CD14-positive monocyte (primary cell): ENCODE results near the gene SMYD3. TPM values are rescaled to one million over a fixed set of nuclear protein-coding genes. Genes with fewer than 3 reads are reported as not detected.

ENCODE experiments used
- DNase-seq, 3 donors: peaks; one replicate each; pipeline ENCODE4 v3.0.0-alpha.2; 2011 to 2022
- H2AFZ ChIP-seq: 2 replicates; pipeline ENCODE4 v1.6.0; 2012; ENCODE audit warnings: mild to moderate bottlenecking, low read depth, low read length, inconsistent platforms; ENCODE audit not compliant: insufficient read depth, poor library complexity, severe bottlenecking
- H3K27ac ChIP-seq, 2 donors: 1 replicate in 1 of 2; 2 replicates in 1 of 2; pipeline ENCODE4 v1.5.1; 2012 to 2013; ENCODE audit warnings: low read length in 2 of 2, control low read depth in 1 of 2, inconsistent platforms in 1 of 2, low read depth in 1 of 2, mild to moderate bottlenecking in 1 of 2
- H3K27me3 ChIP-seq, 2 donors: one replicate each; pipeline versions ENCODE4 v1.6.0 to v1.6.1; 2011 to 2013; ENCODE audit warnings: low read length in 2 of 2; ENCODE audit not compliant: control insufficient read depth in 2 of 2, insufficient read depth in 2 of 2
- H3K36me3 ChIP-seq, 2 donors: replicated peaks in 1 of 2; 1 replicate in 1 of 2; 2 replicates in 1 of 2; pipeline versions ENCODE4 v1.5.1 to v1.6.1; 2012 to 2013; ENCODE audit warnings: low read length in 2 of 2, control low read depth in 1 of 2, inconsistent platforms in 1 of 2, mild to moderate bottlenecking in 1 of 2; ENCODE audit not compliant: insufficient read depth in 2 of 2, control insufficient read depth in 1 of 2
- H3K4me1 ChIP-seq, 2 donors: 1 replicate in 1 of 2; 2 replicates in 1 of 2; pipeline versions ENCODE4 v1.5.1 to v1.6.1; 2012 to 2013; ENCODE audit warnings: low read length in 2 of 2, control low read depth in 1 of 2, inconsistent platforms in 1 of 2, mild to moderate bottlenecking in 1 of 2, moderate library complexity in 1 of 2; ENCODE audit not compliant: insufficient read depth in 2 of 2, control insufficient read depth in 1 of 2
- H3K4me2 ChIP-seq: replicated peaks from 2 replicates; pipeline ENCODE3; 2012; ENCODE audit warnings: low read length, moderate library complexity, mild to moderate bottlenecking; ENCODE audit not compliant: poor library complexity, severe bottlenecking; ENCODE audit errors: extremely low read depth
- H3K4me3 ChIP-seq, 3 experiments: fragments of 200-600 bp in 1 of 3; sonication (generic) in 1 of 3; replicated peaks in 1 of 3; 1 replicate in 2 of 3; 2 replicates in 1 of 3; pipeline ENCODE4 v1.5.1; 2011 to 2013; ENCODE audit warnings: low read length in 3 of 3, mild to moderate bottlenecking in 3 of 3, control low read depth in 2 of 3, low read depth in 2 of 3, inconsistent platforms in 1 of 3, moderate library complexity in 1 of 3
- H3K79me2 ChIP-seq: 2 replicates; pipeline ENCODE4 v1.6.0; 2012; ENCODE audit warnings: mild to moderate bottlenecking, control low read depth, inconsistent platforms, low read length, moderate library complexity; ENCODE audit not compliant: insufficient read depth
- H3K9ac ChIP-seq: 2 replicates; pipeline ENCODE4 v1.6.0; 2017; ENCODE audit warnings: low read length, mild to moderate bottlenecking; ENCODE audit not compliant: insufficient read depth, poor library complexity, severe bottlenecking
- H3K9me3 ChIP-seq, 2 donors: replicated peaks in 1 of 2; 1 replicate in 1 of 2; 2 replicates in 1 of 2; pipeline versions ENCODE4 v1.5.1 to v1.6.1; 2012 to 2013; ENCODE audit warnings: low read length in 2 of 2, control low read depth in 1 of 2; ENCODE audit not compliant: control insufficient read depth in 1 of 2, insufficient read depth in 1 of 2
- H4K20me1 ChIP-seq: 2 replicates; pipeline ENCODE4 v1.6.0; 2012; ENCODE audit warnings: mild to moderate bottlenecking, low read length, control low read depth, moderate library complexity; ENCODE audit not compliant: insufficient read depth
- H3K27ac Mint-ChIP-seq, 7 donors: one replicate each; pipeline ENCODE4 v1.8.0; 2020; ENCODE audit warnings: mild to moderate bottlenecking in 7 of 7, mixed read lengths in 7 of 7, moderate library complexity in 6 of 7, inconsistent platforms in 2 of 7
- H3K27me3 Mint-ChIP-seq, 3 donors: one replicate each; pipeline ENCODE4 v1.8.0; 2021 to 2022; ENCODE audit warnings: low read depth in 3 of 3, mild to moderate bottlenecking in 3 of 3, mixed read lengths in 3 of 3, moderate library complexity in 3 of 3, inconsistent platforms in 1 of 3
- H3K36me3 Mint-ChIP-seq, 2 donors: one replicate each; pipeline ENCODE4 v1.8.0; 2020; ENCODE audit warnings: mixed read lengths in 2 of 2, inconsistent platforms in 1 of 2, mild to moderate bottlenecking in 1 of 2
- H3K4me1 Mint-ChIP-seq: one replicate; pipeline ENCODE4 v1.8.0; 2020; ENCODE audit warnings: mild to moderate bottlenecking, mixed read lengths
- H3K4me3 Mint-ChIP-seq, 2 donors: one replicate each; pipeline ENCODE4 v1.8.0; 2020; ENCODE audit warnings: mild to moderate bottlenecking in 2 of 2, mixed read lengths in 2 of 2, moderate library complexity in 1 of 2
- H3K9me3 Mint-ChIP-seq, 7 donors: one replicate each; pipeline ENCODE4 v1.8.0; 2020 to 2022; ENCODE audit warnings: mixed read lengths in 7 of 7, mild to moderate bottlenecking in 6 of 7, moderate library complexity in 6 of 7, inconsistent platforms in 2 of 7
- CTCF ChIP-seq: fragments of 200-600 bp; IDR thresholded peaks from one replicate; pipeline ENCODE4 v1.8.0; 2022; ENCODE audit warnings: antibody characterized with exemption, mild to moderate bottlenecking
- WGBS: methylation state at CpG from one replicate; pipeline ENCODE4 v1.1.5; 2013; ENCODE audit warnings: missing lambda C conversion rate; ENCODE audit not compliant: insufficient coverage; 5-methylcytosine and 5-hydroxymethylcytosine counted together
- intact Hi-C, 2 donors: fragments of 100-400 bp; cut with micrococcal nuclease; formaldehyde crosslinking; loops; one replicate each; pipeline versions ENCODE4 v1.15.0 to v1.15.1; 2023
- polyA plus RNA-seq, 3 donors: library from polyadenylated mRNA; depleted of rRNA in 1 of 3; unstranded in 2 of 3; stranded (reverse) in 1 of 3; fragments of 300-500 nt in 2 of 3; fragments of >200 nt in 1 of 3; fragmentation: Illumina TruSeq in 2 of 3; gene quantifications; 1 replicate in 2 of 3; 2 replicates in 1 of 3; pipeline ENCODE4 v1.2.3, GENCODE V29; 2012 to 2021

Gene SMYD3
- polyA plus RNA-seq, 3 donors: 2.7 to 8.4 (median 4.0) TPM

GRCh38 chr1:246221485-246222255 is 285.4 kb downstream of the SMYD3 start:
- no peaks in the 10 kb centered on the region for H3K27me3 Mint-ChIP-seq
- peaks cover 39% of the 10 kb centered on the region for H3K4me1 Mint-ChIP-seq
- no peaks in the 10 kb centered on the region for H3K79me2 ChIP-seq
- no peaks in the 10 kb centered on the region for H3K36me3 ChIP-seq
- H3K4me2 ChIP-seq: no peak overlapping the region
- H3K9me3 Mint-ChIP-seq: peaks cover 4 to 25% (median 14%) of the 10 kb centered on the region in 7 donors
- H3K4me1 ChIP-seq: peaks cover 3 to 39% of the 10 kb centered on the region in 2 donors
- H3K36me3 Mint-ChIP-seq: peaks cover 0 to 9% of the 10 kb centered on the region in 2 donors
- H3K4me3 Mint-ChIP-seq: no peak overlapping the region
- H3K27me3 ChIP-seq: no peaks in the 10 kb centered on the region
- H3K9ac ChIP-seq: no peak overlapping the region
- H2AFZ ChIP-seq: no peak overlapping the region
- no peak overlapping the region for H3K27ac Mint-ChIP-seq
- WGBS: 75% methylated on average over 12 of the region's 14 CpGs
- no peak for DNase-seq
- no peak overlapping the region for H3K27ac ChIP-seq
- no peak for TF ChIP-seq CTCF
- peaks cover 0 to 20% of the 10 kb centered on the region in 2 donors for H3K9me3 ChIP-seq
- no peaks in the 10 kb centered on the region for H4K20me1 ChIP-seq
- intact Hi-C loops: no loop called here
- no peak overlapping the region for H3K4me3 ChIP-seq

- peaks cover 0 to 20% of the 10 kb centered on the region in 2 donors for H3K9me3 ChIP-seq
- no peaks in the 10 kb centered on the region for H3K27me3 ChIP-seq
- no peaks in the 10 kb centered on the region for H3K79me2 ChIP-seq
- no peak overlapping the region for H3K27ac ChIP-seq
- H3K9ac ChIP-seq: no peak overlapping the region
- H2AFZ ChIP-seq: no peak overlapping the region
- no peak overlapping the region for H3K4me3 ChIP-seq
- no peaks in the 10 kb centered on the region for H4K20me1 ChIP-seq
- TF ChIP-seq CTCF: no peak
- no peak overlapping the region for H3K4me2 ChIP-seq
- peaks cover 5 to 35% of the 10 kb centered on the region in 2 donors for H3K4me1 ChIP-seq
- peaks cover 4 to 25% (median 14%) of the 10 kb centered on the region in 7 donors for H3K9me3 Mint-ChIP-seq
- peaks cover 0 to 9% of the 10 kb centered on the region in 2 donors for H3K36me3 Mint-ChIP-seq
- no peak overlapping the region for H3K4me3 Mint-ChIP-seq
- no peak for DNase-seq
- H3K27me3 Mint-ChIP-seq: no peaks in the 10 kb centered on the region
- H3K4me1 Mint-ChIP-seq: peaks cover 35% of the 10 kb centered on the region
- no peaks in the 10 kb centered on the region for H3K36me3 ChIP-seq
- intact Hi-C loops: no loop called here
- no peak overlapping the region for H3K27ac Mint-ChIP-seq
- WGBS: 90% methylated on average over 8 of the region's 8 CpGs
These were observed 286.5 kb downstream of the SMYD3 start for GRCh38 chr1:246220495-246221065.
